ENCODE measurements around the gene TSR1. TPM values are rescaled to one million over a fixed set of nuclear protein-coding genes. Genes with fewer than 3 reads are reported as not detected.

TSR1 gene
- total RNA-seq, 1 experiment from 2014 or later = 67.3 TPM

DNA sequence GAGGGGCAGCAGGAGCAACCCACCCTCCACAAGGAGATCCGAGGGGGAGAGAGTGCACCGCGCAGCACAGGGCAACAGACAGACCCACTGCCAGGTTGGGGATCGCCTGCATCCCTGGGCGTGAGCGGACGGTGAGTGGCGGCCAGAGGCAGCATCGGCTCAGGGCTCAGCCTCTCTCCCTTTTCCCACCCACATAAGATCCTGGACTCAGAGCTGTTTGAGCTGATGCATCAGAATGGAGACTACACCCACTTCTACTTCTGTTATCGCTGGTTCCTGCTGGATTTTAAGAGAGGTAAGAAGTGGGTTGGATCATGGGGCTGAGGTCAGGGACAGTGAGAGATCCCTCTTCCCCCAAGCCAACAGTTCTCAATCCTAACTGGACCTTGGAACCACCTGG, 41.4 kb upstream of the TSR1 start:
- H3K4me3 Mint-ChIP-seq (ENCODE audit: unreplicated experiment) = no peak overlapping the region
- H3K27ac Mint-ChIP-seq (ENCODE audit: unreplicated experiment) = no peak overlapping the region
- Histone ChIP-seq H3K36me3 (ENCODE audit: control insufficient read depth, insufficient read depth, low read length) (no peaks in the 10 kb centered on the region; the same call in 1 of the 2 replicates), H3K9me3 (no peaks in the 10 kb centered on the region), H3K4me3 (ENCODE audit: low read depth, low read length) (no peak overlapping the region), H3K27me3 (replicated peaks; ENCODE audit: control insufficient read depth, insufficient read depth, low read length) (no peaks in the 10 kb centered on the region), H3K4me1 (no peaks in the 10 kb centered on the region)
- ChIA-PET POLR2A (no interaction called here), CTCF (interaction anchor here (0.7 kb wide), 1 partner anchor 39 kb away, joined by 4 read pairs; no protein-coding TSS in a partner anchor)
- H3K4me1 Mint-ChIP-seq (ENCODE audit: low read depth, unreplicated experiment) = no peaks in the 10 kb centered on the region
- no peak for DNase-seq
- intact Hi-C loops (cut with micrococcal nuclease; ENCODE audit: unreplicated experiment) = no loop called here
- TF ChIP-seq CTCF (IDR thresholded peaks at IDR 0.05; ENCODE audit: insufficient read depth in 1 of 2, low read depth in 1 of 2, low read length in 1 of 2, severe bottlenecking in 1 of 2, unreplicated experiment in 1 of 2) = no peak
- H3K36me3 Mint-ChIP-seq (ENCODE audit: insufficient read depth, unreplicated experiment) = peaks cover 59% of the 10 kb centered on the region
- H3K9me3 Mint-ChIP-seq (ENCODE audit: unreplicated experiment) = no peaks in the 10 kb centered on the region
- H3K27me3 Mint-ChIP-seq (ENCODE audit: insufficient read depth, unreplicated experiment) = no peaks in the 10 kb centered on the region
- no TSS peak for BruUV-seq (replicated peaks)

DNA sequence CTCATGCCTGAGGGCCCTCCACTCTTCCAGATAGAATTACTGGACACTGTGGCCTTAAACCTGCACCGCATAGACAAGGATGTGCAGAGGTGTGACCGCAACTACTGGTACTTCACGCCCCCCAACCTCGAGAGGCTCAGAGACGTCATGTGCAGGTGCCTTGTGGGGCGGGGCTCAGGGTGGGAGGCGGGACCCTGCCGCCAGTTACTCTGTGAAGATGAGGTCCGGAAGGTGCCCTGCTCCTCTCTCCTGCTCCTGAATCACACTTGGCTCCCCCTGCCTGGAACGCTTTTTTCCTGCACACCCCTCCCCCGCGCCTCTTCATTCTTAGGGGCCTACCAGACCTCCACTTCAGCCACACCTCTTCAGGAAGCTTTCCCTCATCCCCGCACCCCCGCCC, 39.9 kb upstream of the TSR1 start:
- H3K4me3 ChIP-seq (ENCODE audit: low read depth, low read length) = no peak overlapping the region
- DNase-seq = no peak
- H3K4me1 ChIP-seq = no peaks in the 10 kb centered on the region
- no peaks in the 10 kb centered on the region for H3K27me3 ChIP-seq (replicated peaks; ENCODE audit: control insufficient read depth, insufficient read depth, low read length)
- H3K27me3 Mint-ChIP-seq (ENCODE audit: insufficient read depth, unreplicated experiment) = no peaks in the 10 kb centered on the region
- no peaks in the 10 kb centered on the region for H3K4me1 Mint-ChIP-seq (ENCODE audit: low read depth, unreplicated experiment)
- ChIA-PET POLR2A (no interaction called here), CTCF (no interaction called here)
- H3K9me3 Mint-ChIP-seq (ENCODE audit: unreplicated experiment) = no peaks in the 10 kb centered on the region
- H3K9me3 ChIP-seq = no peaks in the 10 kb centered on the region
- H3K36me3 Mint-ChIP-seq (ENCODE audit: insufficient read depth, unreplicated experiment) = peaks cover 56% of the 10 kb centered on the region
- no peak overlapping the region for H3K27ac Mint-ChIP-seq (ENCODE audit: unreplicated experiment)
- intact Hi-C loops (cut with micrococcal nuclease; ENCODE audit: unreplicated experiment) = no loop called here
- H3K4me3 Mint-ChIP-seq (ENCODE audit: unreplicated experiment) = no peak overlapping the region
- no peaks in the 10 kb centered on the region; the same call in 1 of the 2 replicates for H3K36me3 ChIP-seq (ENCODE audit: control insufficient read depth, insufficient read depth, low read length)
- BruUV-seq (replicated peaks) = no TSS peak
- TF ChIP-seq CTCF (IDR thresholded peaks at IDR 0.05; ENCODE audit: insufficient read depth in 1 of 2, low read depth in 1 of 2, low read length in 1 of 2, severe bottlenecking in 1 of 2, unreplicated experiment in 1 of 2) = no peak

GRCh38 chr17:2375406-2375805, 39.1 kb upstream of the TSR1 start:
- Histone ChIP-seq H3K27me3 (replicated peaks; ENCODE audit: control insufficient read depth, insufficient read depth, low read length) (no peaks in the 10 kb centered on the region), H3K4me1 (no peaks in the 10 kb centered on the region), H3K4me3 (ENCODE audit: low read depth, low read length) (no peak overlapping the region), H3K36me3 (ENCODE audit: control insufficient read depth, insufficient read depth, low read length) (no peaks in the 10 kb centered on the region; the same call in 1 of the 2 replicates), H3K9me3 (no peaks in the 10 kb centered on the region)
- intact Hi-C loops (cut with micrococcal nuclease; ENCODE audit: unreplicated experiment) = no loop called here
- H3K27ac Mint-ChIP-seq (ENCODE audit: unreplicated experiment) = no peak overlapping the region
- TF ChIP-seq CTCF (IDR thresholded peaks at IDR 0.05; ENCODE audit: insufficient read depth in 1 of 2, low read depth in 1 of 2, low read length in 1 of 2, severe bottlenecking in 1 of 2, unreplicated experiment in 1 of 2) = no peak
- no peaks in the 10 kb centered on the region for H3K4me1 Mint-ChIP-seq (ENCODE audit: low read depth, unreplicated experiment)
- H3K4me3 Mint-ChIP-seq (ENCODE audit: unreplicated experiment) = no peak overlapping the region
- CTCF ChIA-PET = interaction anchor here (1.0 kb wide), 1 partner anchor 41 kb away, joined by 3 read pairs; no protein-coding TSS in a partner anchor
- H3K36me3 Mint-ChIP-seq (ENCODE audit: insufficient read depth, unreplicated experiment) = peaks cover 53% of the 10 kb centered on the region
- H3K9me3 Mint-ChIP-seq (ENCODE audit: unreplicated experiment) = no peaks in the 10 kb centered on the region
- DNase-seq = no peak
- BruUV-seq (replicated peaks) = no TSS peak
- H3K27me3 Mint-ChIP-seq (ENCODE audit: insufficient read depth, unreplicated experiment) = no peaks in the 10 kb centered on the region
- POLR2A ChIA-PET = no interaction called here

All from Caco-2 (cell line).